Type B pancreatic cell (in vitro differentiated cells): ENCODE data around the gene RPS2. TPM values are rescaled to one million over a fixed set of nuclear protein-coding genes. Genes with fewer than 3 reads are reported as not detected.
"Not testable (repeated sequence)": the region's sequence is repeated elsewhere in the genome, so short reads cannot be mapped to it uniquely, and the experiment has no call there.

ENCODE experiments used
- DNase-seq: peaks from one replicate; pipeline ENCODE4 v3.0.0; 2021; ENCODE audit warnings: mixed read lengths; ENCODE audit not compliant: unreplicated experiment; ENCODE audit errors: extremely low spot score
- H3K27ac Mint-ChIP-seq: 2 replicates; pipeline ENCODE4 v1.8.0; 2021; ENCODE audit warnings: mild to moderate bottlenecking, mixed read lengths
- H3K27me3 Mint-ChIP-seq: 2 replicates; pipeline ENCODE4 v1.8.0; 2021; ENCODE audit warnings: mixed read lengths
- H3K36me3 Mint-ChIP-seq: 2 replicates; pipeline ENCODE4 v1.8.0; 2021; ENCODE audit warnings: mixed read lengths
- H3K4me1 Mint-ChIP-seq: one replicate; pipeline ENCODE4 v1.8.0; 2021; ENCODE audit warnings: mixed read lengths; ENCODE audit not compliant: unreplicated experiment
- H3K4me3 Mint-ChIP-seq: 2 replicates; pipeline ENCODE4 v1.8.0; 2021; ENCODE audit warnings: mild to moderate bottlenecking, mixed read lengths
- H3K9me3 Mint-ChIP-seq: 2 replicates; pipeline ENCODE4 v1.8.0; 2021; ENCODE audit warnings: mixed read lengths
- CTCF ChIP-seq: fragments of 200-600 bp; sonication (generic); conservative IDR thresholded peaks from 2 replicates; pipeline ENCODE4 v1.5.0; 2021; ENCODE audit warnings: antibody characterized with exemption, mild to moderate bottlenecking
- total RNA-seq: library from RNA; stranded (reverse); gene quantifications from 2 replicates; pipeline ENCODE4 v1.2.1, GENCODE V29; 2021; ENCODE audit warnings: low replicate concordance

Gene RPS2
- total RNA-seq, 1 donor from 2014 or later, result 3,035 TPM

GRCh38 chr16:1924095-1924494 lies 40.5 kb downstream of the RPS2 start:
- Mint-ChIP-seq H3K4me3 (no peak overlapping the region), H3K36me3 (no peaks in the 10 kb centered on the region), H3K9me3 (no peaks in the 10 kb centered on the region), H3K27me3 (peaks cover 47% of the 10 kb centered on the region), H3K4me1 (peaks cover 11% of the 10 kb centered on the region), H3K27ac (no peak overlapping the region)
- no peak for TF ChIP-seq CTCF
- no peak for DNase-seq

GRCh38 chr16:1923299-1924034 lies 41.2 kb downstream of the RPS2 start:
- peak; percentile 70 for TF ChIP-seq CTCF
- Mint-ChIP-seq H3K27me3 (peaks cover 52% of the 10 kb centered on the region), H3K36me3 (no peaks in the 10 kb centered on the region), H3K4me1 (peaks cover 9% of the 10 kb centered on the region), H3K4me3 (no peak overlapping the region), H3K9me3 (no peaks in the 10 kb centered on the region), H3K27ac (no peak overlapping the region)
- DNase-seq, result no peak

- TF ChIP-seq CTCF, result no peak
- Mint-ChIP-seq H3K4me1 (peaks cover 9% of the 10 kb centered on the region), H3K27ac (peak overlapping the region; percentile 16), H3K36me3 (no peaks in the 10 kb centered on the region), H3K9me3 (no peaks in the 10 kb centered on the region), H3K27me3 (peaks cover 54% of the 10 kb centered on the region), H3K4me3 (peak overlapping the region; percentile 57)
- no peak for DNase-seq
Measured at GRCh38 chr16:1922357-1922756, 42.3 kb downstream of the RPS2 start.

- Mint-ChIP-seq H3K27ac (no peak overlapping the region), H3K4me3 (peak overlapping the region; percentile 13), H3K4me1 (peaks cover 9% of the 10 kb centered on the region), H3K36me3 (no peaks in the 10 kb centered on the region), H3K9me3 (no peaks in the 10 kb centered on the region), H3K27me3 (peaks cover 70% of the 10 kb centered on the region)
- DNase-seq, result no peak
- TF ChIP-seq CTCF, result no peak
Measured at GRCh38 chr16:1920727-1921171, 43.9 kb downstream of the RPS2 start.

GRCh38 chr16:1920122-1920521 lies 44.5 kb downstream of the RPS2 start:
- not testable (repeated sequence) for DNase-seq

GRCh38 chr16:1919327-1919998 lies 45.2 kb downstream of the RPS2 start:
- Mint-ChIP-seq H3K4me1 (peaks cover 9% of the 10 kb centered on the region), H3K36me3 (no peaks in the 10 kb centered on the region), H3K9me3 (no peaks in the 10 kb centered on the region), H3K27ac (no peak overlapping the region), H3K27me3 (peaks cover 78% of the 10 kb centered on the region), H3K4me3 (no peak overlapping the region)
- TF ChIP-seq CTCF, result no peak
- DNase-seq, result no peak

More at GRCh38 chr16:1920122-1920521, 44.5 kb downstream of the RPS2 start:
- H3K27ac Mint-ChIP-seq, H3K4me3 Mint-ChIP-seq, H3K4me1 Mint-ChIP-seq, H3K36me3 Mint-ChIP-seq, H3K9me3 Mint-ChIP-seq: not testable (repeated sequence)
- peaks cover 76% of the 10 kb centered on the region for H3K27me3 Mint-ChIP-seq
